ENCODE measurements around the gene PRMT3. TPM values are rescaled to one million over a fixed set of nuclear protein-coding genes. Genes with fewer than 3 reads are reported as not detected.

The PRMT3 gene
- polyA plus RNA-seq, 3 donors: 4.5 to 8.4 (median 6.1) TPM

DNA sequence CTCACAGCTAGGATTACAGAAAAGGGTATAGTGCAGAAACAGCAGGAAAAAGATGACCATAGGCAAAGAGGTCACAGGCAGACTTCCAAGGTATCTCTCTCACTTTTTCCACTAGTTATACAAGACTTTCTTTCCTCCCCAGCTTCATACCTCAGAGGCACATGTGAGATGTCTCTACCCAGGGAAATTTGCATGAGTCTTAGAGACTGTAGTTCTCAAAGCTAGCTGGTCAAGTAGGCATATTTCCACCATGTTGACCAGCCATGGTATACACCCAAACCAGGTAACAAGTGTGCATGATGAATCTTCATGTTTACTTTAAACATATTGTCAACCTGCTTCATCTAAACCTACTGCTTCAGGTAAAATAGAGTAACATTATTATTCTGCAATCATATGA, 27.9 kb downstream of the PRMT3 start:
- Histone ChIP-seq H3K36me3 (replicated peaks in 1 of 2; ENCODE audit: control insufficient read depth in 1 of 2, insufficient read depth in 2 of 2, low read length in 2 of 2) (peaks cover 2 to 78% of the 10 kb centered on the region in 2 donors), H3K27me3 (ENCODE audit: control insufficient read depth in 2 of 2, insufficient read depth in 2 of 2, low read length in 2 of 2) (no peaks in the 10 kb centered on the region), H2AFZ (ENCODE audit: insufficient read depth, low read depth, low read length, poor library complexity, severe bottlenecking) (no peak overlapping the region), H3K4me3 (replicated peaks in 1 of 3; ENCODE audit: low read depth in 2 of 3, low read length in 3 of 3) (no peak overlapping the region), H4K20me1 (ENCODE audit: insufficient read depth, low read length) (no peaks in the 10 kb centered on the region), H3K9me3 (replicated peaks in 1 of 2; ENCODE audit: control insufficient read depth in 1 of 2, insufficient read depth in 1 of 2, low read length in 2 of 2) (no peaks in the 10 kb centered on the region), H3K27ac (ENCODE audit: low read depth in 1 of 2, low read length in 2 of 2) (no peak overlapping the region), H3K4me2 (replicated peaks; ENCODE audit: extremely low read depth, low read length, poor library complexity, severe bottlenecking) (no peak overlapping the region), H3K4me1 (ENCODE audit: control insufficient read depth in 1 of 2, insufficient read depth in 2 of 2, low read length in 2 of 2) (no peaks in the 10 kb centered on the region), H3K79me2 (ENCODE audit: insufficient read depth, low read length) (no peaks in the 10 kb centered on the region), H3K9ac (ENCODE audit: insufficient read depth, low read length, poor library complexity, severe bottlenecking) (no peak overlapping the region)
- Mint-ChIP-seq H3K36me3 (peaks cover 45 to 55% of the 10 kb centered on the region in 2 donors), H3K4me1 (peaks cover 4% of the 10 kb centered on the region), H3K4me3 (no peak overlapping the region), H3K27me3 (ENCODE audit: low read depth in 3 of 3) (no peaks in the 10 kb centered on the region), H3K27ac (no peak overlapping the region), H3K9me3 (peaks cover 0 to 1% (median 0%) of the 10 kb centered on the region in 7 donors)
- TF ChIP-seq, protein P1, sequence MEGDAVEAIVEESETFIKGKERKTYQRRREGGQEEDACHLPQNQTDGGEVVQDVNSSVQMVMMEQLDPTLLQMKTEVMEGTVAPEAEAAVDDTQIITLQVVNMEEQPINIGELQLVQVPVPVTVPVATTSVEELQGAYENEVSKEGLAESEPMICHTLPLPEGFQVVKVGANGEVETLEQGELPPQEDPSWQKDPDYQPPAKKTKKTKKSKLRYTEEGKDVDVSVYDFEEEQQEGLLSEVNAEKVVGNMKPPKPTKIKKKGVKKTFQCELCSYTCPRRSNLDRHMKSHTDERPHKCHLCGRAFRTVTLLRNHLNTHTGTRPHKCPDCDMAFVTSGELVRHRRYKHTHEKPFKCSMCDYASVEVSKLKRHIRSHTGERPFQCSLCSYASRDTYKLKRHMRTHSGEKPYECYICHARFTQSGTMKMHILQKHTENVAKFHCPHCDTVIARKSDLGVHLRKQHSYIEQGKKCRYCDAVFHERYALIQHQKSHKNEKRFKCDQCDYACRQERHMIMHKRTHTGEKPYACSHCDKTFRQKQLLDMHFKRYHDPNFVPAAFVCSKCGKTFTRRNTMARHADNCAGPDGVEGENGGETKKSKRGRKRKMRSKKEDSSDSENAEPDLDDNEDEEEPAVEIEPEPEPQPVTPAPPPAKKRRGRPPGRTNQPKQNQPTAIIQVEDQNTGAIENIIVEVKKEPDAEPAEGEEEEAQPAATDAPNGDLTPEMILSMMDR (IDR thresholded peaks at IDR 0.05): no peak
- intact Hi-C loops (cut with micrococcal nuclease): no loop called here
- DNase-seq: no peak

DNA sequence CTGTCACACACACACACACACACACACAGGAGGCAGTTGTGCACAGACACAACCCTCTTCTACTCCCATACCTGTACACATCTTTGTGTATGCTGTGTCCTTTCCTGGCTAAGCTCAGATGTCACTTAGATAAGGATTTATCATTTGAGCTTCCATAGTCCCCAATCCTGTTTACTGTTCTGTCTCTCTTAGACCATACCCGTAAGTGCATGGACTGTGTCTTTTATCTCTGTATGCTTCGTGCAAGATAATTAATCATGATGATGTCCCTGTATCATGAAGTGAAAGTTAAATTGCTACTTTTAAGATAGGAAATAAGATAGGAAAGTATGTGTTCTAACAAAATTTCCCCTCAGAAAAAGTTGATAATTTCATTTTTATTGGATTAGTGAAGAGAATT, 30.3 kb downstream of the PRMT3 start:
- peaks cover 11 to 92% of the 10 kb centered on the region in 2 donors for H3K36me3 ChIP-seq (replicated peaks in 1 of 2; ENCODE audit: control insufficient read depth in 1 of 2, insufficient read depth in 2 of 2, low read length in 2 of 2)
- Mint-ChIP-seq H3K4me1 (no peaks in the 10 kb centered on the region), H3K27me3 (ENCODE audit: low read depth in 3 of 3) (no peaks in the 10 kb centered on the region), H3K27ac (no peak overlapping the region), H3K9me3 (no peaks in the 10 kb centered on the region), H3K4me3 (no peak overlapping the region), H3K36me3 (peaks cover 48 to 60% of the 10 kb centered on the region in 2 donors)
- no peak for DNase-seq
- no peak overlapping the region for H3K27ac ChIP-seq (ENCODE audit: low read depth in 1 of 2, low read length in 2 of 2)
- TF ChIP-seq, protein P1 (IDR thresholded peaks at IDR 0.05): no peak
- H3K27me3 ChIP-seq (ENCODE audit: control insufficient read depth in 2 of 2, insufficient read depth in 2 of 2, low read length in 2 of 2): no peaks in the 10 kb centered on the region
- H3K4me1 ChIP-seq (ENCODE audit: control insufficient read depth in 1 of 2, insufficient read depth in 2 of 2, low read length in 2 of 2): no peaks in the 10 kb centered on the region
- no peaks in the 10 kb centered on the region for H3K9me3 ChIP-seq (replicated peaks in 1 of 2; ENCODE audit: control insufficient read depth in 1 of 2, insufficient read depth in 1 of 2, low read length in 2 of 2)
- no peak overlapping the region for H3K4me2 ChIP-seq (replicated peaks; ENCODE audit: extremely low read depth, low read length, poor library complexity, severe bottlenecking)
- no CpG with 5 or more reads among the region's 2 CpGs for WGBS (ENCODE audit: insufficient coverage)
- no peaks in the 10 kb centered on the region for H4K20me1 ChIP-seq (ENCODE audit: insufficient read depth, low read length)
- no peak overlapping the region for H3K9ac ChIP-seq (ENCODE audit: insufficient read depth, low read length, poor library complexity, severe bottlenecking)
- no peaks in the 10 kb centered on the region for H3K79me2 ChIP-seq (ENCODE audit: insufficient read depth, low read length)
- no peak overlapping the region for H3K4me3 ChIP-seq (replicated peaks in 1 of 3; ENCODE audit: low read depth in 2 of 3, low read length in 3 of 3)
- no peak overlapping the region for H2AFZ ChIP-seq (ENCODE audit: insufficient read depth, low read depth, low read length, poor library complexity, severe bottlenecking)
- intact Hi-C loops (cut with micrococcal nuclease): no loop called here
